Measurements from ENCODE around the gene INTS7.

GRCh38 chr1:211924256-211924655, 111.1 kb downstream of the INTS7 start:
- TF ChIP-seq CTCF (IDR thresholded peaks at IDR 0.05) = no peak
- TF ChIP-seq ZFX (IDR thresholded peaks at IDR 0.05; ENCODE audit: borderline replicate concordance) = no peak
